Type B pancreatic cell (in vitro differentiated cells): ENCODE results near the gene LIMCH1. TPM values are rescaled to one million over a fixed set of nuclear protein-coding genes. Genes with fewer than 3 reads are reported as not detected.
"Not testable (repeated sequence)": the region's sequence is repeated elsewhere in the genome, so short reads cannot be mapped to it uniquely, and the experiment has no call there.

ENCODE experiments used
- DNase-seq: peaks from one replicate; pipeline ENCODE4 v3.0.0; 2021; ENCODE audit warnings: mixed read lengths; ENCODE audit not compliant: unreplicated experiment; ENCODE audit errors: extremely low spot score
- H3K27ac Mint-ChIP-seq: 2 replicates; pipeline ENCODE4 v1.8.0; 2021; ENCODE audit warnings: mild to moderate bottlenecking, mixed read lengths
- H3K27me3 Mint-ChIP-seq: 2 replicates; pipeline ENCODE4 v1.8.0; 2021; ENCODE audit warnings: mixed read lengths
- H3K36me3 Mint-ChIP-seq: 2 replicates; pipeline ENCODE4 v1.8.0; 2021; ENCODE audit warnings: mixed read lengths
- H3K4me1 Mint-ChIP-seq: one replicate; pipeline ENCODE4 v1.8.0; 2021; ENCODE audit warnings: mixed read lengths; ENCODE audit not compliant: unreplicated experiment
- H3K4me3 Mint-ChIP-seq: 2 replicates; pipeline ENCODE4 v1.8.0; 2021; ENCODE audit warnings: mild to moderate bottlenecking, mixed read lengths
- H3K9me3 Mint-ChIP-seq: 2 replicates; pipeline ENCODE4 v1.8.0; 2021; ENCODE audit warnings: mixed read lengths
- CTCF ChIP-seq: fragments of 200-600 bp; sonication (generic); conservative IDR thresholded peaks from 2 replicates; pipeline ENCODE4 v1.5.0; 2021; ENCODE audit warnings: antibody characterized with exemption, mild to moderate bottlenecking
- total RNA-seq: library from RNA; stranded (reverse); gene quantifications from 2 replicates; pipeline ENCODE4 v1.2.1, GENCODE V29; 2021; ENCODE audit warnings: low replicate concordance

The LIMCH1 gene
- total RNA-seq, 1 donor from 2014 or later: 67.9 TPM

GRCh38 chr4:41647383-41647782 lies 109.4 kb downstream of the LIMCH1 start:
- no peaks in the 10 kb centered on the region for H3K9me3 Mint-ChIP-seq
- H3K4me1 Mint-ChIP-seq: peaks cover 14% of the 10 kb centered on the region
- TF ChIP-seq CTCF: no peak
- peaks cover 20% of the 10 kb centered on the region for H3K27me3 Mint-ChIP-seq
- DNase-seq: no peak
- H3K36me3 Mint-ChIP-seq: peaks cover 31% of the 10 kb centered on the region
- H3K4me3 Mint-ChIP-seq: no peak overlapping the region
- no peak overlapping the region for H3K27ac Mint-ChIP-seq

- not testable (repeated sequence) for DNase-seq
- peaks cover 31% of the 10 kb centered on the region for H3K36me3 Mint-ChIP-seq
Measured at GRCh38 chr4:41651150-41651549, 113.2 kb downstream of the LIMCH1 start.

GRCh38 chr4:41652971-41653370 lies 115.0 kb downstream of the LIMCH1 start:
- H3K27ac Mint-ChIP-seq: no peak overlapping the region
- H3K27me3 Mint-ChIP-seq: no peaks in the 10 kb centered on the region
- no peaks in the 10 kb centered on the region for H3K9me3 Mint-ChIP-seq
- H3K4me1 Mint-ChIP-seq: peaks cover 16% of the 10 kb centered on the region
- no peak overlapping the region for H3K4me3 Mint-ChIP-seq
- TF ChIP-seq CTCF: no peak
- peaks cover 23% of the 10 kb centered on the region for H3K36me3 Mint-ChIP-seq
- no peak for DNase-seq

More at GRCh38 chr4:41651150-41651549, 113.2 kb downstream of the LIMCH1 start:
- H3K4me1 Mint-ChIP-seq, H3K4me3 Mint-ChIP-seq, H3K9me3 Mint-ChIP-seq, H3K27ac Mint-ChIP-seq, H3K27me3 Mint-ChIP-seq: not testable (repeated sequence)

- Mint-ChIP-seq H3K4me3 (no peak overlapping the region), H3K9me3 (no peaks in the 10 kb centered on the region), H3K36me3 (peaks cover 23% of the 10 kb centered on the region), H3K4me1 (peaks cover 16% of the 10 kb centered on the region), H3K27me3 (no peaks in the 10 kb centered on the region), H3K27ac (no peak overlapping the region)
- no peak for TF ChIP-seq CTCF
- DNase-seq: no peak
Measured at GRCh38 chr4:41653523-41653922, 115.6 kb downstream of the LIMCH1 start.

- no peak for TF ChIP-seq CTCF
- peaks cover 21% of the 10 kb centered on the region for H3K36me3 Mint-ChIP-seq
- H3K27ac Mint-ChIP-seq: no peak overlapping the region
- DNase-seq: no peak
- no peaks in the 10 kb centered on the region for H3K27me3 Mint-ChIP-seq
- H3K4me3 Mint-ChIP-seq: no peak overlapping the region
- H3K4me1 Mint-ChIP-seq: peaks cover 16% of the 10 kb centered on the region
- no peaks in the 10 kb centered on the region for H3K9me3 Mint-ChIP-seq
Measured at GRCh38 chr4:41655177-41655576, 117.2 kb downstream of the LIMCH1 start.

- Mint-ChIP-seq H3K4me1 (peaks cover 16% of the 10 kb centered on the region), H3K27me3 (no peaks in the 10 kb centered on the region), H3K4me3 (no peak overlapping the region), H3K36me3 (peaks cover 18% of the 10 kb centered on the region), H3K27ac (no peak overlapping the region), H3K9me3 (no peaks in the 10 kb centered on the region)
- DNase-seq: no peak
- no peak for TF ChIP-seq CTCF
Measured at GRCh38 chr4:41656106-41656505, 118.1 kb downstream of the LIMCH1 start.
